ENCODE data around the gene MAP3K9.

MAP3K9 gene

DNA sequence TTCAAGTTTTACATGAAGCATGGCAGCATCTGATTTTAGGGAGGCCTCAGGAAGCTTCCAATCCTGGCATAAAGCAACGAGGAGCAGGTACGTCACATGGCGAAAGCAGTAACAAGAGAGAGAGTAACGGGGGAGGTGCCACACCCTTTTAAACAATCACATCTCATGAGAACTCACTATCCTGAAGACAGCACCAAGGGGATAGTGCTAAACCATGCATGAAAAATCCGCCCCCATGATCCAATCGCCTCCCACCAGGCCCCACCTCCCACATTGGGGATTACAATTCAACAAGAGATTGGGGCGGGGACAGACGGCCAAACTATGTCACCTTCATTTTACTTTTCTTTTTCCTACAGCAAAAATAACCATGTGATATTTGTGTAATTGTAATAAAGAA lies 7.2 kb upstream of the MAP3K9 start:
- no peak for DNase-seq

DNA sequence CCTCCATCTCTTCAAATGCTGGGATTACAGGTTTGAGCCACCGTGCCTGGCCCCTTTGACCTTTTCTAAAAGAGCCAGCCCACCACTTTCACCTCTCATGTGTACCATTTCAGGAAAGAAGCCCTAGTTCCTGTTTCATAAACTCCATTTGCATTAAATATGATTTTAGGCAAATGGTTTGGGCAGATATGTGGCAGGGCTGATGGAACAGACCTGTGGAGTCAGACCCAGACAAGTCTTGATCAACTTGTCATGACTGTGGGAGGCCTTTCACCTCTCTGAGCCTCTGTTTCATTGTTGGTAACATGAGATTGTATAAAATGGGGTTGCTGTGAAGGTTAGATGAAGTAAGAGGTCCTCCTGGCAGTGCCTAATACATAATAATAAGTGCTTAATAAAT lies 5.2 kb upstream of the MAP3K9 start:
- no peak for DNase-seq

DNA sequence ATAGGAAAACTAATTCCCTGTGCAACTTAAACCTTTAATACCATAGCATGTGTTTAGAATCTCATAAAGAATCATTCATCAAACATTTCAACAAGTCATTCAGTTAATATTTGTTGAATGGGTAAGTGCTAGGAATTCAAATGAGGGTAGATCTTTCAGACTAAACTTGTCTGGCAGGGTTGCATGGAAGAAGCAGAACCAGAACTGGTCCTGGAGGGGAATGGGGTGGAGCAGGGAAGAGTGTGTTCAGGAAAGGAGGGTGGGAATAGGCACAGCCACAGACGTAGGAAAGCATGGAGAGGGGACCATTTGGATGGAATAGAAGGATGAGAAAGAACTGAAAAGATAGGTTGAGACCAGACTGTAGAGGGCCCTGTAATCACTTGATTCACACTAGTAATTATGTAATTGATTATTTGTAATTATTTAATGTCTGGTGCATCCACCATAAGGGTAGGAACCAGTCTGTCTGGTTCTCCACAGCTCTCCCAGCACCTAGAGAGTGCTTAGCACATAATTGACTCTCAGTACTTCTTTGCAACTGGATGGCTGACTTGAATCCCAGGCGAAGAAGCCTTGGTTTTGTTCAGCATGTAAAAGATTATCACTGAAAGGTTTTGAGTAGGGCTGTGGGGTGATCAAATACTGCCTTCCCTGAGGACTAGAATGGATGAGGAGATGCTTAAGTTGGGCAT lies 3.0 kb upstream of the MAP3K9 start:
- no peak for DNase-seq

DNA sequence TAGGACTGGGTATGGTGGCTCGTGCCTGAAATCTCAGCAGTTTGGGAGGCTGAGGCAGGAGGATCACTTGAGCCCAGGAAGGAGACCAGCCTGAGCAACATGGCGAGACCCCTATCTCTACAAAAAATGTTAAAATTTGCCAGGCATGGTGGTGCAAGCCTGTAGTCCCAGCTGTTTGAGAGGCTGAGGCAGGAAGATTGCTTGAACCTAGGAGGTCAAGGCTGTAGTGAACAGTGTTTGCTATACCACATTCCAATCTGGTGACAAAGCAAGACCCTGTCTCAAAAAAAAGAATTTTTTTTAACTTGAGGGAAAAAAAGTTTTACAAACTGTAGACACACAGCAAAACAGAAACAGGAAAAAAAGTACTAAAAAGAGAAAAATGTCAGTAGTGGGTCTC lies 2.3 kb upstream of the MAP3K9 start:
- no peak for DNase-seq

DNA sequence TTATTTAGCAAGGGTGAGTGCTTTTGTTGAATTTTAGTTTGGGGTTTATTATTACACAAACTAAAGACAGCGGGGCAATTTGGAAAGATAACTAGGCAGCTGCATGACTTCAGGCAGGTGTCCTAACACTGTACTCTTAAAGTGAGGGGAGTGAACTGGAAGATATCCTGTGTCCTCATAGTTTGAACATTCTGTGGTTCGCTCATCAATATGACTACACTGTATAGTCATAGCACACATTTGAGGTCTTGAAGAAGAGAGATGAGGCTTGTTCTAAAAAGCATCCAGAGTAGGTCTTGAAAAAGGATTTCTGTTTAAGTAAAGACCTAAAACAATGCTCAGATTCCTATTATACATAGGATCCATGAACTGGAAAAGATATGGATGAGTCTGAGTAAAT lies 1.7 kb upstream of the MAP3K9 start:
- no peak for DNase-seq

DNA sequence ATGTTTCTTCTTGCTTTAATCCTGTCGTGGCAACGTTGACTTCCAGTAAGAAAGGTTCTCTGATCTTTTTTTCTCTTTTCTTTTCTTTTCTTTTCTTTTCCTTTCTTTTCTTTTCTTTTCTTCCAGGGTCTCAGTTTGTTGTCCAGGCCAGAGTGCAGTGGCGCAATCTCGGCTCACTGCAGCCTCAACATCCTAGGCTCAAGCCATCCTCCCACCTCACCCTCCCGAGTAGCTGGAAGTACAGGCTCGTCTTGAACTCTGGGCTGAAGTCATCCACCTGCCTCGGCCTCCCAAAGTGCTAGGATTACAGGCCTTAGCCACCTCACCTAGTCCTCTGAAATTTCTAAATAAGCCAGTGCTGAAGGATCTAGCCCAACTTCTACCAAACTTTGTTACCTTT lies 1.3 kb upstream of the MAP3K9 start:
- no peak for DNase-seq

DNA sequence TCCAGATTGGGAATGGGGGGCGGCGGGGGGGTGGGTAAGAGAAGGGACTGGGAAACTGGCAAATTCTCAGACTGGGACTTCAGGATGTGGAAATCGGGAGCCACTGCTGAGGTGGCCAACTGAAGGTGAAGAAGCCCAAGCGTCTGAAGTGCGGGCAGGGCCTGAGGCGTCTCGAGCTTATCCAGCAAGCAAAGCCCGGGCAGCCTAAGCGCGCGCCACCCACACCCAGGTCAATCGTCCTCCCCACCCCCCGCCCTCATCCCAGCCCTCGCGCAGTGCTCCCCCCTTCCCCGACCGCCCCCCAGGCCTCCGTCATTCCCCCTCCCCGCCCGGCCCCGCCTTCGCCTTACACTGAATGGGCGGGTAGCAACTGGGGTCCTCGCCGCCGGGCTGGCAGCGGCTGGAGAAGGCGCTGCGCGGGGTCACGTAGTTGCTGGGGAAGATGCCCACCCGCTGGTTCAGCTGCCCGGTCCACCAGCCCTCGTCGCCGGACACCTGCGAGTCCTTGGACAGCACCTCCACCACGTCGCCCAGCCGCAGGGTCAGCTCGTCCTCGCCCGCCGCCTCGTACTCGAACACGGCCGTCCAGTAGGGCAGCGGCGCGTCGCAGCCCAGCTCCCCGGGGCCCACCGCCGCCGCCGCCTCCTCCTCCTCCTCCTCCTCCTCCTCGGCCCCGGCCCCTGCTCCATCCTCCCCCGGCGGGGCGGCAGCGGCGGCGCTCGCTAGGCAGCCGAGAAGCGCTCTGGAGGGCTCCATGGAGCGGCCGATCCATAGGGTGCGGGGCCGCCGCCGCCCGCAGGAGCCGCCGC lies 693 bp downstream of the MAP3K9 start:
- DNase-seq, result no peak

DNA sequence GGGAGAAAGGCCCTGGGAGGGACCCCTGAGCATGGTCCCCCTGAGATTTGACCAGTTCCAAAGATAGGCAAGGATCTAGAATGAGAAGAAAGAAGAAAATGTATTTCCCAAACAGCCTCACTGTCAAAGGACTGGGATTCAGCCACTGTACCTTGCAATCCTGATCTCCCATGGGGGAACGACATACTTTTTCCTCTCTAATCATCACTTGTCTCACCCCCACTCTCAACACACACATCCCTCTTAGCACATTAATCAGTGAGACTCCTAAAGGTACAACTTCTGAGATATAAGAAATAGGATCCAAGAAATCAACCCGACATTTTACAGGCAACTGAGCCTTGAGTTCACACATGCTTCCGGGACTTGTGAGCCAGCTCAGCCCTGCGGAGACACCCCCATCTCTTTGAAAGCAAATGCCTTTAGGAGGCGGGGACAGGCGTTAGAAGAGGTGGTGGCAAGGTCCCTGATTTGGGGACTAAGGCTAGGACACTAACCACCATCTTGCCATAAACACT lies 1.4 kb downstream of the MAP3K9 start:
- DNase-seq, result no peak

DNA sequence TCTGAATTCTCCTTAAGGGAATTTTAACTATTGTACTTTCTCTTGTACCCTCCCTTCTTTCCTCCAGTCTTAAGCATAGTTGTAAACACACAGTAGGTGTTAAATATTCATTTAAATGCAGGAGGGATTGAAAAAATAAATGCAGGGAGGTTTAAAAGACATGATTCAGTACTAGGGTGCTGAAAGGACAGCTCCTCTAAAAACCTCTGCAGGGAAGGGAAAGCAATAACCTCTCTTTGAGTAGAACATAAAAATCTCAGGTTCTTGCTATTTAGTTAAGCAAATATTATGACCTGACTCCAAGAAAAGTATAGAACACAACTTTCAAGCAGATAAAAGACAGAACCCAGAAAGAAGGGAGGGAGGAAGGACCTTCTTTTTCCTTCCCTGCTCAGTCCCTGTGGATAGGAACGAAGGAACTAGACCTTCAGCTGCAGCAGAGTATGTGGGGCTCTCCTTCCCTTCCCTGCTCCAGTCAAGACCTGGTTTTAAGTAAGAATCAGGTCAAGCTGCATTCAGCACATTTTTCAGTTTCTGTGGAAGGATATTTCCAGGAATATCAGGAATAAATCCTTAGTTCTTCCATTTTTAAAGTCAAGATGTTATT lies 4.7 kb downstream of the MAP3K9 start:
- DNase-seq, result no peak

DNA sequence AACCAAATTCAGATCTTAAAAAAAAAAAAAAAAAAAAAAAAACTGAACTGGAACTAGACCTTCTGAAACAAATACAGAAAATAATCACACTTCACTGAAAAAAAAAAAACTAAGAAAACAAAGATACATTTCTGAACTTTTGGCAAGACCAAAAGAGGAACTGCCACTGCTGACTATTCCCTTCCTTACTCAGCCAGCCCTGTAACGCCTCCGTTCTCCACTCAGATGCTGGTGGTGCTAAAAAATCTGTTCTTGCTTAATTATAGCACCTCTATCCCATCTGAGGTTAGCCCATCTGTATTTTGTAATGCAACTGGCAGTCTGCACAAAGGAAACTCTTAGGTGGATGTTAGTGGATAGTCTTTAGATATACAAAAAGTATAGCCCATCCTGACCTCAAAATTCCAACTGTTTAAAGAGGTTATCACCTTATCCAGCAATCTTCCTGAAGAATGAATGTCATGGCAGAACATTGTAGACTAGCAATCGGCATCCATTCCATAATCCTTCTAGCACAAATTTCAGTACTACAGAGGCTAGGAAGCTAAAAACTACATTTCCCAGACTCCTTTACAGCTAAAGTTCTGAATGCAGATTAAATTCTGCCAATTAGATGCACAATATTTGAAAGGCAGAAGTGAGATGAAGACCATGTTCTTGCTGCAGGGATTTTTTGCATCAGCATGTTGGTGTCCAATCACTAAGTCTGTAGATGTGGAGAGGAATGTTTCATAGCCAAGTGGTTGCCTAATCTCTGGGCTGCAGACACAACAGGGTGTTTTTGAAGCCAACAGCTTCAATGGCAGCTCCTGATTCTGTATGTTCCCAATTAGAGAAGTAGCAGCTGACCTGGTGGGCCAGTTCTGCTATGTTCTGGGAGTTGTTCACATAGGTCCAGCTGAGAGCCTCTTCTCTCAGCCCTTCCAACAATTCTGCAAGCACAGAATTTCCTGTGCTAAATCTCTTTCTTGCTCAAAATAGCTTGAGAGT lies 5.7 kb downstream of the MAP3K9 start:
- peak; percentile 87 for DNase-seq

DNA sequence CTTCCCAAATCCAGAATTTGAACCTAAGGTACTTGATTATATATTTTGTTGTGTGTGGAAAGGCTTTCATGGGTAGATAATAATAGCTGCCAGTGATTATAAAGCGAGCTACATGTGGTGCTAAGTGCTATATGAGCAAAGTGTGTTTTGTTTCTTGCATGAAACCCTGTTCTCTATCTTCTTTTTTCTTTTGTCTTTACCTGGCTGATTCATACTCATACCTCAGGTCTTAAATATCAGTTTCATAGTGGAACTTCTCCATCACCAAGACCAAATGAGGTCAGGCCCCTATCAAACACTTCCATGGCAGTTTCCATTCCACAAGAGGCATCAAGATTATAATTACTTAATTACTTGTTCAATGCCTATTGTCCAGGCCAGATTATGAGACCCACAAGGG lies 6.9 kb downstream of the MAP3K9 start:
- DNase-seq, result no peak

DNA sequence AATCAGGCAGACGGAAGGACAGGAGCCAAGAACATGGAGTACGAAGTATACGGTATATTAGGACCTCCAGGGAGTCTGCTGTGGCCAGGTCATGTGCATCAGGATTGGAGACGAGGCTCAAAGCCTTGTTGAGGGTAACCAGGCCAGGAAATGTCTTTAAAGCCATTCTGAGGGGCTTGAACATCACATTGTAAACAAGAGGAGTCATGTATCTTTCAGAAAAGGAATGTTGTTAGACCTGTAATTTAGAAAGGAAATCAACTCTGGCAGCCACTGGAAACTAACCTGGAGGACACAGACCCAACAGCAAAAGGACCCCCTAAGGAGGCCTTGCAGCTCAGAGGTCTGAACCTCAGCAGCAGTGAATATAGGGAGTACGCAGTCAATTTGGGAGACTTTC lies 7.5 kb downstream of the MAP3K9 start:
- DNase-seq, result no peak

DNA sequence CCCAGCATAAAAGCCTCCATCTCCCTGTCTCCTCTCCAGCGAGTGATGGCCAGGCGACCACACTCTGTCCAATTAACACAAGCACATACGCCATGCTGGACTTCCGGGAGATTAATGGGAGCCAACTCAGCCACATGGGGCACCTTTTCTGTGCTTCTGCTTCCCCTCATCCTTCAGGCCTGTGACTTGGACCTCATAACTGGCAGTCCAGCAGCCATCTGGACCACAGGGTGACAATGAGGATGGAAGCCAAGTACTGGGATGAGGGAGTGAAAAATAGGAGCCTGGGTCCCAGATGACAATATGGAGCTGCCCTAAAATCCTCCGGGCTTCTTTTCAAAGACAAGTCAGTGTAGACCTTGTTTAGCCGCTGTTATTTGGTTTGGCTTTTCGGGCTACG lies 12.8 kb downstream of the MAP3K9 start:
- DNase-seq, result no peak

DNA sequence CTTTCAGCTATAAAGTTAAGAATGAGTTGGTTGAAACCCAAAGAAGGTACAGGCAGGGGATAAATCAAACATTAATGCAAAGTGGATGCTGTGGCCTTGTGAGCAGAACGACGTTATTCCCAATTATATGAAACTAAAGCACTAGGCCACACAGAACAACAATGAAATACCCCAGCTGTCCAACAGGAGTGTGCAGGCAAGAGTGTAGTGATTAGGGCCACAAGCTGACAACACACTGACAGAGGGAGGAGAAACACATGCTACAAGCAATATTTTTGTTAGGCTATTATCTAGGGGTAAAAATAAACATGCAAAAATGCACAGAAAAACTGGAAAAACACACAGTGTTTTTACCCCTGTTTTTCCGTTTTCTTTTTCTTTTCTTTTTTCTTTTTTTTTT lies 15.0 kb downstream of the MAP3K9 start:
- DNase-seq, result no peak

DNA sequence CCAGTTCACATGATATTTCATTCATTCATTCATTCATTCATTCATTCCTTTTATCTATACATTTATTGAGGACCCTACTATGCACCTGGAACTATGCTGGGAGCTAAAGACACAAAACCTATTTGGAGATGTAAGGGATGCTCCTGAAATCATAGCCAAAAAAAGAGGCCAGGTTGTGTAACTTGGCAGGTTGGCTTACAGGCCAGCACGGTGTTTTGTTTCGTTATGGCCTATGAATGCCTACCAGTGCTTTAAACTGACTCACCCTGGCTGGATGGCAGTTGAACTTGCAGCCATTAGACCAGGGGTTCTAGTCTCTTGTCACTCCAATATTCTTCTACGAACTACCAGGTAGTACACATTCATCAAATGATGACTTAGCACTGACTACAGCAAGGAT lies 15.7 kb downstream of the MAP3K9 start:
- no peak for DNase-seq

DNA sequence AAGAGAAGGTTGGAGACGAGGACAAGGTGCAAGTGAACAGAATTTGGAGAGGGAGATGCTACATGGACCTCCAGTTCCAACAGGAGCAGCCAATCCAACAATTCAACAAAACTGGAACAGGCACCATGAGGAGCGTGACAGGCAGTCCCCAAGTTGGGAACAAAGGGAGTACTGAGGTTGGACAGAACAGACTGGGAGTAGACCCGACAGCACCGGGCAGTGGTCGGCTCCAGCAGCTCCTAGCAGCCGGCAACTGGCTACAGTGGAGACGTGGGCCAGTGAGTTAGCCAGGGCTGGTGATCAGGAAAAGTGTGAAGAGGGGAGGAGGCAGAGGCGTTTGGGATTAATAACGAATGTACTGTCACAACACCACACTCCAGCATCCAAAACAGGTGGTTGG lies 16.4 kb downstream of the MAP3K9 start:
- no peak for DNase-seq

DNA sequence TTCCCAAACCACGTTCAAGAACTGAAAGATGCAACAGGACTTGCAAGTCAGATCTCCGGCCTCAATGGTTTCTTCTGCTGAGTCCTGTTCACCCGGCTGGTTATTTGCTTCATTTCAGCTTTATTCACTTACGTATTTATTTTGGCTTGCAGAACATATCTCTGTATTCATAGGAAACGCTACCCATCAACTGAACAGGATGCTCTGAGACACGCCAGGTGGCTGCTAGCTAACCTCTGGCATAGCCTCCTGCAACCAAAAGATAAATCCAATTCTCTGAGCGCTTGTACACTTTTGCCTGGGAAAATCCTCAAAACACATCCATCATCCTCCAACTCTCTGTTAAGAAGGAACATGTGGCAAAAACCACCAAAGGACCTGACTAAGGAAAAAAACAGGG lies 17.3 kb downstream of the MAP3K9 start:
- no peak for DNase-seq

DNA sequence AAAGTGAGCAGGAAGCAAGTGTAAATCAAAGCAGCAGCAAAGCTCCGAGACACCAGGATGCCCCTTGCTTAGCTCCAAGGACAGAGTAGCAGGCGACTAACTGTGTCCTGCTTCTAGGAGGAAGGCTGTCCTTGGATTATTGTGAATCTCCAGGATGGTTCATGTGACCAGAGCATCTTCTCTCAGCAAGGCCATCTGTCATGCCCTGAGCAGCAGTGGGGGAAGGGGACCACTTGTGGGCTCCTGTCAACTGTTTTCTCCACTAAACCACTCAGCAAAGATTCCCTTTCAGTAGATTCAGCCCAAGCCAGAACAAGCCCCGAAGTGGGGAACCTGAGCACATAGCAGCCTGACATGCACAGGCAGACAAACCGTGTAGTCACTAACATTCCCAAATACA lies 19.4 kb downstream of the MAP3K9 start:
- DNase-seq, result no peak

DNA sequence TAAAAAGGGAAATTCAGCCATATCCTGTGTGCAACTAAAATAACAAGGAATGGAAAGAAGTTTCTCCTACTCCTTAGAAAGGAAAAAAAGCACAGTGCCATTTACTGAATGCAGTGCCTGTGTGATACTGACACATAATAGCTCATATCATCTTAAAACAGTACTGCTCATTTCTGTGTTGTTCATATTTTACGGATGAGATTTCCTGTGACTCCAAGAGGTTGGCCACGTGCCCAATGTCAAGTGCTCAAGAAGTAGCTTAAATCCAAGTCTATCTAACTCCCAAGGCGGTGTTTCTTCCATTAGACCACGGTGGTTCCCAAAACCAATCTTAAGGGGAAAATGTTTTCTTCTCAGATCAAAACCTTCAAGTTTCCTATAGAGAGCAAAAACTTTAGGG lies 20.0 kb downstream of the MAP3K9 start:
- no peak for DNase-seq

DNA sequence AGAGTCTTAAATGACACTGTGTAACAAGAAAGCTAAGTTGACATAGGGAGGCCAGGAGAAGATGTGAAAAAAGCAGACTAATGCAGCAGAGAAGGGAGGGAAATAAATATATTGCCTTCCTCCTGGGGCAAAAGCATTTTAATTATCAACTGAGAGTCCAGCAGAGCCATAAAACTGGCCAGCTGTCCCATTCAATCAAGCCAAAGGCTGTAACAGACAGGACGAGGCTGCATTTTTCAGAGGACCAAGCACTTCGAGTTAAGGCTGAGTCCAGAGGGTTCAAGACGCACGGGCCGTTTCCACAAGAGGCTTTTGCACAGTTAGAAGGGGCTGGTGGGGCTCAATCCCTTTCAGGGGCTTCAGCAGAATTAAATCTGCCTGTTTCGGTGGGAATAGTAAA lies 20.4 kb downstream of the MAP3K9 start:
- DNase-seq, result no peak

DNA sequence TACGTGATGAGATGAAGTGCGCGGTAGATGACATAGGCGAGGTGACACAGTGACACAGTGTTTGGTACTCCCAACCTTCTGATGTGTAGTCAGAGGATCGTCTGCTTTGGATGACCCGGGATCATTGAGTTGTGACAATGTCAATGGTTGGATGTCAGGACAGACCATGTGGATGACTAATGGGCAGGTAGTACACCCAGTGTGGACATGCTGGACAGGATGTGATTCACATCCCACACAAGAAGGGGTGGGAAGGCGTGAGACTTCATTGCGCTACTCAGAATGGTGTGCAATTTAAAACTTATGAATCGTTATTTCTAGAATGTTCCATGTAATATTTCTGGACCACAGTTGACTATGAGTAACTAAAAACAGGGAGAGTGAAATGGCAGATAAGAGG lies 23.8 kb downstream of the MAP3K9 start:
- DNase-seq, result no peak

DNA sequence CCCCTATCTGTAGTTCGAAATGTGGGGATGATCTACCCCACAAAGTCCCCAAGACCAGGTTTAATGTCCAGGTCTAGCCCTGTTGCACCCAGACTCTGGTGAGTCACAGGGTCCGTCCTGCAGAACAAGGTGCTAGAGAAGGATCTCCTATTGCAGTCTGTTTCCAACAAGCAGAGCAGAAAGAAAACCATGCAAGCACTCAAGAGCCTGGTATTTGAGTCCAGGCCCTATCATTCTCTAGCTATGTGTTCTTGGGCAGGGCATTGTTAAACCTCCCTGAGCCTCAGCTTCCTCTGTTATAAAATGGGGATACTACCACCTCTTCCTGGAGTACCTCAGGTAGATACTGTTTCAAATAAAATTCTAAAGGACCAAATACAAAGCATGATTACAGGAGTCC lies 24.4 kb downstream of the MAP3K9 start:
- no peak for DNase-seq

DNA sequence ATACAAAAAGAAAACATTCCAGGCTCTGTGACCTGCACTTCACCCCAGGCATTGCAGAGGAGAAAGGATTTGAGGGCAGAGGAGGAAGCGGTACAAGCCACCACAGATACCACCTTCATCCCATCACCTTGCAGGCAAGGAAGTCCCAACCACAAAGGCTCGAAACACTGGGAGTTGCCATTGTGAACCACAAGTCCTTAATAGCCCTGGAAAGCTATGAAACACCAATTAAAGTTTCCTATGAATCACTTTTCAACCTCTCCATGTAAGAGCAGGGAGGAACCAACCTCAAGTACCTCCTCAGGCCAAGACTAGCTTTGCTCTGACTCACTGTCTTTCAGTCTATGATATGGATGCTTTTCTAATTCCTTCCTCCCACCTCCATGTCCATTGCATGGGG lies 27.0 kb downstream of the MAP3K9 start:
- no peak for DNase-seq

All from suppressor macrophage treated with lipopolysaccharide for 4 hours (primary cell).